Adrenal gland (tissue), 12 donors: Measurements from ENCODE around the gene PKN2. TPM values are rescaled to one million over a fixed set of nuclear protein-coding genes. Genes with fewer than 3 reads are reported as not detected.

ENCODE experiments used
- DNase-seq, 7 donors: peaks; one replicate each; pipeline ENCODE4 v3.0.0-alpha.2; 2019 to 2020
- H3K27ac ChIP-seq, 5 donors: fragments of 200-600 bp; sonication (generic) in 4 of 5; 1 replicate in 3 of 5; 2 replicates in 2 of 5; pipeline versions ENCODE4 v1.5.1 to v1.8.0; 2016 to 2020; ENCODE audit warnings: mild to moderate bottlenecking in 1 of 5
- H3K27me3 ChIP-seq: fragments of 200-600 bp; 2 replicates; pipeline ENCODE4 v1.8.0; 2021
- H3K36me3 ChIP-seq, 2 donors: fragments of 200-600 bp; replicated peaks in 1 of 2; 1 replicate in 1 of 2; 2 replicates in 1 of 2; pipeline versions ENCODE4 v1.5.1 to v1.8.0; 2018 to 2022
- H3K4me1 ChIP-seq, 2 donors: fragments of 200-600 bp; replicated peaks in 1 of 2; 1 replicate in 1 of 2; 2 replicates in 1 of 2; pipeline versions ENCODE4 v1.5.1 to v1.8.0; 2018 to 2021
- H3K4me3 ChIP-seq, 4 donors: fragments of 200-600 bp; sonication (generic) in 3 of 4; one replicate each; pipeline ENCODE4 v1.5.1; 2016 to 2018
- H3K9me3 ChIP-seq, 3 donors: fragments of 200-600 bp; sonication (generic) in 1 of 3; replicated peaks in 1 of 3; 1 replicate in 2 of 3; 2 replicates in 1 of 3; pipeline versions ENCODE4 v1.5.1 to v1.8.0; 2016 to 2021
- POLR2A ChIP-seq, 2 donors: fragments of 450-650 bp; IDR thresholded peaks; one replicate each; pipeline ENCODE4 v1.6.1; 2017; ENCODE audit warnings: antibody characterized with exemption in 2 of 2, mild to moderate bottlenecking in 2 of 2, moderate library complexity in 1 of 2
- WGBS, 4 donors: extraction: QIAGEN DNeasy Blood & Tissue Kit in 2 of 4; methylation state at CpG; one replicate each; pipeline versions ENCODE4 v1.1.5 to v1.1.7; 2013 to 2017; 5-methylcytosine and 5-hydroxymethylcytosine counted together
- intact Hi-C, 2 donors: fragments of 100-400 bp; cut with DNase I; formaldehyde crosslinking; loops; one replicate each; pipeline versions ENCODE4 v1.14.1 to v1.15.0; 2022 to 2023
- polyA plus RNA-seq, 3 donors: library from polyadenylated mRNA; stranded (reverse); fragments of 200-250 nt in 2 of 3; fragments of 350-450 nt in 1 of 3; fragmentation: Illumina TruSeq in 1 of 3; extraction: RNeasy Lipid Tissue Mini Kit (QIAGEN cat#74804) in 1 of 3; gene quantifications; one replicate each; pipeline ENCODE4 v1.2.3, GENCODE V29; 2013 to 2014
- total RNA-seq, 9 donors: library from RNA; depleted of rRNA in 4 of 9; stranded (reverse); fragments of >200 nt in 4 of 9; fragments of 120-200 nt in 1 of 9; fragmentation: NEBNext Ultra II Directional in 1 of 9; extraction: Animal tissue kit (Norgen Biotek cat#: 25700) in 1 of 9; gene quantifications; one replicate each; pipeline versions ENCODE4 v1.1.0 to v1.2.4, GENCODE V29; 2013 to 2023
- TF ChIP-seq, protein P1 (sequence below), 6 experiments: fragments of 450-650 bp in 4 of 6; fragments of 200-600 bp in 2 of 6; sonication (generic) in 1 of 6; IDR thresholded peaks; 1 replicate in 5 of 6; 2 replicates in 1 of 6; pipeline versions ENCODE4 v1.5.1 to v1.8.0; 2016 to 2021; ENCODE audit warnings: antibody characterized with exemption in 6 of 6, mild to moderate bottlenecking in 2 of 6, moderate library complexity in 1 of 6
- donor health status: healthy with polysubstance abuse.
- donor health status: Bipolar disorder and iron deficiency.
- donor health status: DM: yes; HTN: yes; CAD: no.
- donor health status: DM: no; HTN: no; CAD: no.
- donor health status: DM: no; HTN: no; CAD: no.
- donor health status: DM: yes; HTN: yes; CAD: no.

Gene PKN2
- total and polyA plus RNA-seq, 12 donors: 10.9 to 49.4 (median 33.6) TPM

DNA sequence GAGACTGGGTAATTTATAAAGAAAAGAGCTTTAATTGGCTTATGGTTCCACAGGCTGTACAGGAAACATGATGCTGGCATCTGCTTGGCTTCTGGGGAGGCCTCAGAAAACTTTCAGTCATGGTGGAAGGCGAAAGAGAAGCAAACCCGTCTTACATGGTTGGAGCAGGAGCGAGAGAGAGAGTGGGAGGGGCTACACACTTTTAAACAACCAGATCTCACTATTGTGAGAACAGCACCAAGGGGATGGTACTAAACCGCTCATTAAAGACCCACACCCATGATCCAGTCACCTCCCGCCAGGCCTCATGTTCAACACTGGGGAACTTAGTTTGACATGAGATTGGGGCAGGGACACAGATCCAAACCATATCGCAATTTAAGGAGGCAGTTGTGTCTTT, 69.4 kb downstream of the PKN2 start:
- no peaks in the 10 kb centered on the region for H3K36me3 ChIP-seq
- WGBS, 4 donors: 96 to 99% (median 98%) methylated on average over 6 of the region's 6 CpGs
- intact Hi-C loops: no loop called here
- H3K27me3 ChIP-seq: no peaks in the 10 kb centered on the region
- H3K27ac ChIP-seq: no peak overlapping the region
- TF ChIP-seq, protein P1, sequence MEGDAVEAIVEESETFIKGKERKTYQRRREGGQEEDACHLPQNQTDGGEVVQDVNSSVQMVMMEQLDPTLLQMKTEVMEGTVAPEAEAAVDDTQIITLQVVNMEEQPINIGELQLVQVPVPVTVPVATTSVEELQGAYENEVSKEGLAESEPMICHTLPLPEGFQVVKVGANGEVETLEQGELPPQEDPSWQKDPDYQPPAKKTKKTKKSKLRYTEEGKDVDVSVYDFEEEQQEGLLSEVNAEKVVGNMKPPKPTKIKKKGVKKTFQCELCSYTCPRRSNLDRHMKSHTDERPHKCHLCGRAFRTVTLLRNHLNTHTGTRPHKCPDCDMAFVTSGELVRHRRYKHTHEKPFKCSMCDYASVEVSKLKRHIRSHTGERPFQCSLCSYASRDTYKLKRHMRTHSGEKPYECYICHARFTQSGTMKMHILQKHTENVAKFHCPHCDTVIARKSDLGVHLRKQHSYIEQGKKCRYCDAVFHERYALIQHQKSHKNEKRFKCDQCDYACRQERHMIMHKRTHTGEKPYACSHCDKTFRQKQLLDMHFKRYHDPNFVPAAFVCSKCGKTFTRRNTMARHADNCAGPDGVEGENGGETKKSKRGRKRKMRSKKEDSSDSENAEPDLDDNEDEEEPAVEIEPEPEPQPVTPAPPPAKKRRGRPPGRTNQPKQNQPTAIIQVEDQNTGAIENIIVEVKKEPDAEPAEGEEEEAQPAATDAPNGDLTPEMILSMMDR (IDR thresholded peaks at IDR 0.05): no peak
- TF ChIP-seq POLR2A (IDR thresholded peaks at IDR 0.05): no peak
- H3K4me3 ChIP-seq: no peak overlapping the region
- H3K9me3 ChIP-seq: no peaks in the 10 kb centered on the region
- no peak for DNase-seq
- H3K4me1 ChIP-seq: no peaks in the 10 kb centered on the region

DNA sequence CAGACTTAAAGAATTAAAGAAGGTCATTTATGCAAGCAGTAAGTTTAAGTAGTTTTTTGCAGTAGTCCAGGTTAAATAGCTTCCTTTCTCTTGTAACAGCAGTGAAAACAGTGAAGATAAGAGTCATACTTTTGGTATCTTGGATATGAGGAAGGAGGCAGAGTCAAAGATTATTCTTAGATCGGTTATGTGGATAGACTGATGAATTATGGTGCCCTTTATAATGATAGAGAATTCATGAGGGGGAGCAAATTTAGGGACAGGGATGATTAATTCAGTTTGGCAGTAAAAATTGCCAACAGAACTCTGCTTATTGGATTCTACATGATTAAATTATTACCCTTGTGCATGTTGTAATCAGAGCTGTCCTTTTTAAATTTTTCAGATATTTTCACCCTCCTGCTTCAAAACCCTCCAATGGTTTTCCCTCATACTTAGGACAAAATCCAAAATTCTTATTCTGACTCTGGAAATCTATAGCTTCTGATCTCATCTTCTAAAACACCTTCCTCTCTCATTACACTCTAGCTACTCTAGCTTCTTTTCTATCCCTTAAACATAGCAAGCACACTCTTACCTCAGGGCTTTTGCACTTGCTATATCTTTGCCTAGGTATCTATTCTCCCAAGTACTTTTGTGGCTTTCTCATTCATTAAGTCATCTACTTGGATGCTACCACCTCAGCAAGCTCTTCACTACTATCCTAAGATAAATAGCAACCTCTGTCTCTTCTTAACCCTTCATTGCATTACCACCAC, 79.8 kb downstream of the PKN2 start:
- WGBS, 4 donors: 18 to 24% (median 22%) methylated on average over 1 of the region's 1 CpG
- no peak for DNase-seq
- Histone ChIP-seq H3K27me3 (no peaks in the 10 kb centered on the region), H3K36me3 (no peaks in the 10 kb centered on the region), H3K4me3 (no peak overlapping the region), H3K9me3 (peaks cover 0 to 7% (median 0%) of the 10 kb centered on the region in 3 donors), H3K4me1 (peaks cover 0 to 9% of the 10 kb centered on the region in 2 donors), H3K27ac (peak overlapping the region in 1 of 5 donors; percentile 57)
- intact Hi-C loops: no loop called here
- TF ChIP-seq, protein P1 (IDR thresholded peaks at IDR 0.05): no peak
- no peak for TF ChIP-seq POLR2A (IDR thresholded peaks at IDR 0.05)

DNA sequence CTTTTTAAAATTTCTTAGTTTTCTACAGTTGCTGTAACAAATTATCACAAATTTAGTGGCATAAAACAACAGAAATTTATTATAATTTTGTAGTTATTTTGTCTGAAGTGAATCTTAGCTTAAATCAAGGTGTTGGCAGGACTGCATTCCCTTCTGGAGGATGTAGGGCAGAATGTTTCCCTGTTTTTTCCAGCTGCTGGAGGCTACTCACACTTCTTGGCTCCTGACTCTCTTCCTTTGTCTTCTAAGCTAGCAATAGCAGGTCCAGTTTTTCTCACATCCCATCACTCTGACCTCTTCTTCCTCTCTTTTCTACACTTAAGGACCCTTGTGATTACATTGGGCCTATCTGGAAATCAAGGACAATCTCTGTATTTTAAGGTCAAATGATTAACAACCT, 84.1 kb downstream of the PKN2 start:
- H3K27me3 ChIP-seq: no peaks in the 10 kb centered on the region
- intact Hi-C loops: no loop called here
- H3K4me1 ChIP-seq: peaks cover 0 to 4% of the 10 kb centered on the region in 2 donors
- no peak for DNase-seq
- TF ChIP-seq, protein P1 (IDR thresholded peaks at IDR 0.05): no peak
- TF ChIP-seq POLR2A (IDR thresholded peaks at IDR 0.05): no peak
- H3K4me3 ChIP-seq: no peak overlapping the region
- peaks cover 0 to 12% of the 10 kb centered on the region in 2 donors for H3K36me3 ChIP-seq
- H3K27ac ChIP-seq: peak overlapping the region in 1 of 5 donors; percentile 25
- no peaks in the 10 kb centered on the region for H3K9me3 ChIP-seq

DNA sequence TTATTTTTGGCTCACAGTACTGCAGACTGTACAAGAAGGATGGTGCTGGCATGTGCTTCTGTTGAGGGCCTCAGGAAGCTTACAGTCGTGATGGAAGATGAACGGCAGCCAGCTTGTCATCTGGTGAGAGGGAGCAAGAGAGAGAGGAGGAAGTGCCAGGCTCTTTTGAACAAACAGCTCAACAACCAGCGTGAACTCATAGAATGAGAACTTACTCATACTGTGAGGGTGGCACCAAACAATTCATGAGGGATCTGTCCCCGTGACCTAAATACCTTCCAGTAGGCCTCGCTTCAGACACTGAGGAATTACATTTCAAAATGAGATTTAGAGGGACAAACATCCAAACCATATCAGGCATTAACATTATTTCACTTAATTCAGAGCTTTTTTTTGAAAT, 84.7 kb downstream of the PKN2 start:
- Histone ChIP-seq H3K27ac (peak overlapping the region in 1 of 5 donors; percentile 25), H3K4me1 (no peaks in the 10 kb centered on the region), H3K4me3 (no peak overlapping the region), H3K9me3 (no peaks in the 10 kb centered on the region), H3K36me3 (peaks cover 0 to 12% of the 10 kb centered on the region in 2 donors), H3K27me3 (no peaks in the 10 kb centered on the region)
- TF ChIP-seq, protein P1 (IDR thresholded peaks at IDR 0.05): no peak
- no peak for TF ChIP-seq POLR2A (IDR thresholded peaks at IDR 0.05)
- intact Hi-C loops: no loop called here
- 78 to 88% (median 83%) methylated on average over 5 of the region's 5 CpGs for WGBS, 4 donors
- no peak for DNase-seq
